Ishikawa (cell line): Measurements from ENCODE around the gene IL2RG.

Source experiments
- CEBPB ChIP-seq: IDR thresholded peaks from 2 replicates; pipeline ENCODE4 v1.6.1; 2012
- CREB1 ChIP-seq: IDR thresholded peaks from 2 replicates; pipeline ENCODE4 v1.6.1; 2012; ENCODE audit warnings: low read depth
- EGR1 ChIP-seq: IDR thresholded peaks from 2 replicates; pipeline ENCODE4 v1.6.1; 2012
- EP300 ChIP-seq: IDR thresholded peaks from 2 replicates; pipeline ENCODE4 v1.6.1; 2012; ENCODE audit warnings: borderline replicate concordance
- FOXM1 ChIP-seq: IDR thresholded peaks from 2 replicates; pipeline ENCODE4 v1.6.1; 2012; ENCODE audit warnings: low read depth, borderline replicate concordance
- NFIC ChIP-seq: IDR thresholded peaks from 2 replicates; pipeline ENCODE4 v1.6.1; 2012
- RAD21 ChIP-seq: IDR thresholded peaks from 2 replicates; pipeline ENCODE4 v1.6.1; 2012; ENCODE audit warnings: low read depth
- TAF1 ChIP-seq: IDR thresholded peaks from 2 replicates; pipeline ENCODE4 v1.6.1; 2012; ENCODE audit warnings: low read depth, mild to moderate bottlenecking
- TCF12 ChIP-seq: IDR thresholded peaks from 2 replicates; pipeline ENCODE4 v1.6.1; 2012; ENCODE audit warnings: low read depth
- TEAD4 ChIP-seq: IDR thresholded peaks from 2 replicates; pipeline ENCODE4 v1.6.1; 2012
- YY1 ChIP-seq: IDR thresholded peaks from 2 replicates; pipeline ENCODE4 v1.6.1; 2012; ENCODE audit warnings: low read depth
- ZBTB7A ChIP-seq: IDR thresholded peaks from 2 replicates; pipeline ENCODE4 v1.6.1; 2012; ENCODE audit warnings: low read depth
- TF ChIP-seq, protein P1 (sequence below): IDR thresholded peaks from 2 replicates; pipeline ENCODE4 v1.6.1; 2012
- TF ChIP-seq, protein P2 (sequence below): IDR thresholded peaks from 2 replicates; pipeline ENCODE4 v1.6.1; 2012; ENCODE audit warnings: low read depth, mild to moderate bottlenecking
- TF ChIP-seq, protein P3 (sequence below): IDR thresholded peaks from 2 replicates; pipeline ENCODE4 v1.6.1; 2012

Gene IL2RG

DNA sequence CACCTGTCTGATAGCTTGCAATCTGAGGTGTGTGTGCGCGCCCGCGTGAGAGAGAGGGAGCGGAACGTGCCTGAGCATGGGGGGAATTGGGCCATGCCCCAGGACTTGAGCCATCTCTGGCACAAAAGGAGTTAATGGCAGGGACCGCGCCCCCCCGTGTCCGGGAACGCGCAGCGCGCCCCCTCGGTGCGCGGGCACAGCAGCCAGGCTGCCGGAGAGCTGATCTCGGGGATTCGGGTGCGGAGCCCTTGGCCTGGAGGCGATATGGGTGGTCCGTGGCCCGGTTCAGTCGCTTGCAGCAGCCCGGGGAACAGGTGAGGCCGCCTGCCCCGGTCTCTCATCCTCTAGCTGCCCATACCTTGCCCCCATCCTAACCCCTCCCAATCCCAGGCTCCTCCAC lies 33.3 kb upstream of the IL2RG start, which contains the start of gene NLGN3:
TSS of gene NLGN3 (plus strand) at position 191 of the 400 bp plus-strand sequence. CDS start 2,909 bp downstream, outside the sequence.
- TF ChIP-seq ZBTB7A = no peak
- TF ChIP-seq YY1 = no peak
- no peak for TF ChIP-seq TAF1
- TF ChIP-seq, protein P1, sequence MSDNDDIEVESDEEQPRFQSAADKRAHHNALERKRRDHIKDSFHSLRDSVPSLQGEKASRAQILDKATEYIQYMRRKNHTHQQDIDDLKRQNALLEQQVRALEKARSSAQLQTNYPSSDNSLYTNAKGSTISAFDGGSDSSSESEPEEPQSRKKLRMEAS = no peak
- no peak for TF ChIP-seq TCF12
- no peak for TF ChIP-seq TEAD4
- TF ChIP-seq EP300 = no peak
- TF ChIP-seq, protein P2, sequence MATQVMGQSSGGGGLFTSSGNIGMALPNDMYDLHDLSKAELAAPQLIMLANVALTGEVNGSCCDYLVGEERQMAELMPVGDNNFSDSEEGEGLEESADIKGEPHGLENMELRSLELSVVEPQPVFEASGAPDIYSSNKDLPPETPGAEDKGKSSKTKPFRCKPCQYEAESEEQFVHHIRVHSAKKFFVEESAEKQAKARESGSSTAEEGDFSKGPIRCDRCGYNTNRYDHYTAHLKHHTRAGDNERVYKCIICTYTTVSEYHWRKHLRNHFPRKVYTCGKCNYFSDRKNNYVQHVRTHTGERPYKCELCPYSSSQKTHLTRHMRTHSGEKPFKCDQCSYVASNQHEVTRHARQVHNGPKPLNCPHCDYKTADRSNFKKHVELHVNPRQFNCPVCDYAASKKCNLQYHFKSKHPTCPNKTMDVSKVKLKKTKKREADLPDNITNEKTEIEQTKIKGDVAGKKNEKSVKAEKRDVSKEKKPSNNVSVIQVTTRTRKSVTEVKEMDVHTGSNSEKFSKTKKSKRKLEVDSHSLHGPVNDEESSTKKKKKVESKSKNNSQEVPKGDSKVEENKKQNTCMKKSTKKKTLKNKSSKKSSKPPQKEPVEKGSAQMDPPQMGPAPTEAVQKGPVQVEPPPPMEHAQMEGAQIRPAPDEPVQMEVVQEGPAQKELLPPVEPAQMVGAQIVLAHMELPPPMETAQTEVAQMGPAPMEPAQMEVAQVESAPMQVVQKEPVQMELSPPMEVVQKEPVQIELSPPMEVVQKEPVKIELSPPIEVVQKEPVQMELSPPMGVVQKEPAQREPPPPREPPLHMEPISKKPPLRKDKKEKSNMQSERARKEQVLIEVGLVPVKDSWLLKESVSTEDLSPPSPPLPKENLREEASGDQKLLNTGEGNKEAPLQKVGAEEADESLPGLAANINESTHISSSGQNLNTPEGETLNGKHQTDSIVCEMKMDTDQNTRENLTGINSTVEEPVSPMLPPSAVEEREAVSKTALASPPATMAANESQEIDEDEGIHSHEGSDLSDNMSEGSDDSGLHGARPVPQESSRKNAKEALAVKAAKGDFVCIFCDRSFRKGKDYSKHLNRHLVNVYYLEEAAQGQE = no peak
- TF ChIP-seq, protein P3, sequence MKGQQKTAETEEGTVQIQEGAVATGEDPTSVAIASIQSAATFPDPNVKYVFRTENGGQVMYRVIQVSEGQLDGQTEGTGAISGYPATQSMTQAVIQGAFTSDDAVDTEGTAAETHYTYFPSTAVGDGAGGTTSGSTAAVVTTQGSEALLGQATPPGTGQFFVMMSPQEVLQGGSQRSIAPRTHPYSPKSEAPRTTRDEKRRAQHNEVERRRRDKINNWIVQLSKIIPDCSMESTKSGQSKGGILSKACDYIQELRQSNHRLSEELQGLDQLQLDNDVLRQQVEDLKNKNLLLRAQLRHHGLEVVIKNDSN = no peak
- TF ChIP-seq CREB1 = no peak
- no peak for TF ChIP-seq FOXM1

DNA sequence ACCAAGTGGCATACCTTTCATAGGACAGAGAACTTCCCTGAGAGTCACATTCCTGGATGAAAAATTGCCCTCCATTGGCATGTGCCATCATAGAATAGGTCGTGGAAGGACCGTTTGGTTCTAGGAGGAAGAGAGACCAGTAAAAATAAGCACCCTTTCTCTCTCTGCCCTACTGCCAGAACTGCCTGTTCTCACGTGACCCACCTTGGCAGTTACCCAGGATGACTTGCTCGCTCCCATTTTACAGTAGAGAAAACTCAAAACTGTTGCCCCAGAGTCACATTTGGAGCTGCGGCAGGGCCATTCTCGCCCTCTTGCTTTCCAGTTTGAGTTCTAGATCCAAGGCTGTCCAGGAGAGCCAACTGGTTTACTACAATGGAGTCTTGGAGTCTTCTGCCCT lies 32.1 kb upstream of the IL2RG start:
- no peak for TF ChIP-seq CREB1
- no peak for TF ChIP-seq EGR1
- TF ChIP-seq, protein P1 = no peak
- TF ChIP-seq YY1 = no peak
- TF ChIP-seq, protein P2 = no peak
- no peak for TF ChIP-seq EP300
- TF ChIP-seq CEBPB = no peak

DNA sequence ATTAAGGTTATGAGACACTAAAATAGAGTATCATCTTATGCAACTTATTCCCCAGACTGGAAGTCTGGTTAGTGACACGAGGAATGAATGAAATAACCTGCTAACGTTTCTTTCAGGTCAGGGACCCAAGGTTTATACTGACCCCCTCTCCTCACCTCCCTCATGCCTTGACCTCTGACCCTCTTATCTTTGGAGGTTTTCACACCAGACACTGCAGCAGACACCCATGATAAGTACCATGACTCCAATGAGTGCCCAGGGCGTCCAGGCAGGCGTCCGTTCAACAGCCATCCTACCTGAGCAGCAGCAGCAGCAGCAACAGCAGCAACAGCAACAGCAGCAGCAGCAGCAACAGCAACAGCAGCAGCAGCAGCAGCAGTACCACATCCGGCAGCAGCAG lies 29.1 kb upstream of the IL2RG start:
- no peak for TF ChIP-seq CEBPB
- TF ChIP-seq RAD21 = no peak
- no peak for TF ChIP-seq TEAD4
- TF ChIP-seq, protein P1 = no peak
- TF ChIP-seq YY1 = no peak
- no peak for TF ChIP-seq EP300
- no peak for TF ChIP-seq TCF12
- TF ChIP-seq NFIC = no peak
- no peak for TF ChIP-seq ZBTB7A
- TF ChIP-seq CREB1 = no peak
- TF ChIP-seq, protein P2 = no peak
- no peak for TF ChIP-seq TAF1
- TF ChIP-seq, protein P3 = no peak
- TF ChIP-seq FOXM1 = no peak
- no peak for TF ChIP-seq EGR1

DNA sequence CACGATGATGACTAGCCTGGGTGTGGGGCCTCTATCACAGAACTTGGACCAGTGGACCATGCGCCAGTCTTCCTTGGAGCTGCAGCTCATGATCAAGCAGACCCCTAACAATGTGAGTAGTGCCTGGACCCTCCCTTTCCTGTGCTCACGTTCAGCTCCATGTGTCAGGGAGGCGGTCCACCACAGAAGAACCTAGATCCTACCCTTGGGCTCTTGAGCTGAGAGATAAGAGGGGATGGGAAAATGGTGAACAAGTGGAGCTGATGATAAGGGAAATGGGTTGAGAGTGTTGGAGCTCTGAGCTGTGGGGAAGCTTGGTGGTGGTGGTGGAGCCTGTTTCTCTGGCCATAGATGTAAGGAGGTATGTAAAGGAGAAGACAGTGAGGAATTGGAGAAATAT lies 20.1 kb upstream of the IL2RG start:
- TF ChIP-seq TCF12 (no peak), YY1 (no peak)
